GM12864 (cell line): ENCODE results near the gene RGS5.

Experiments
- DNase-seq: peaks from one replicate; pipeline ENCODE4 v3.0.0-alpha.2; 2011; ENCODE audit warnings: low read depth
- H3K4me3 ChIP-seq: 2 replicates; pipeline ENCODE4 v1.5.1; 2011; ENCODE audit warnings: mild to moderate bottlenecking, low read depth, low read length, control low read depth
- CTCF ChIP-seq: IDR thresholded peaks from 2 replicates; pipeline ENCODE4 v1.5.1; 2011; ENCODE audit warnings: low read depth, mild to moderate bottlenecking, moderate library complexity, low read length, control low read depth, inconsistent platforms; ENCODE audit errors: missing control alignments

RGS5 gene

GRCh38 chr1:163106364-163106987 lies 96.2 kb downstream of the RGS5 start:
- no peak for DNase-seq
- H3K4me3 ChIP-seq, result no peak overlapping the region
- TF ChIP-seq CTCF, result no peak

- no peak for DNase-seq
- no peak for TF ChIP-seq CTCF
- H3K4me3 ChIP-seq, result no peak overlapping the region
These were observed 98.2 kb downstream of the RGS5 start for GRCh38 chr1:163104385-163105099.

- no peak for DNase-seq
- no peak overlapping the region for H3K4me3 ChIP-seq
- TF ChIP-seq CTCF, result no peak
These were observed 100.1 kb downstream of the RGS5 start for GRCh38 chr1:163102590-163102989.

GRCh38 chr1:163095213-163095612 lies 107.5 kb downstream of the RGS5 start:
- no peak overlapping the region for H3K4me3 ChIP-seq
- TF ChIP-seq CTCF, result no peak
- no peak for DNase-seq

GRCh38 chr1:163094589-163094988 lies 108.1 kb downstream of the RGS5 start:
- H3K4me3 ChIP-seq, result no peak overlapping the region
- DNase-seq, result no peak
- TF ChIP-seq CTCF, result no peak

GRCh38 chr1:163094182-163094581 lies 108.5 kb downstream of the RGS5 start:
- TF ChIP-seq CTCF, result no peak
- DNase-seq, result no peak
- H3K4me3 ChIP-seq, result no peak overlapping the region

GRCh38 chr1:163093579-163093978 lies 109.1 kb downstream of the RGS5 start:
- no peak overlapping the region for H3K4me3 ChIP-seq
- DNase-seq, result no peak
- TF ChIP-seq CTCF, result no peak
